ENCODE results near the gene SPATS1.

- TF ChIP-seq CTCF (IDR thresholded peaks at IDR 0.05) = no peak
- no peak for TF ChIP-seq EP300 (IDR thresholded peaks at IDR 0.05)
Measured at GRCh38 chr6:44342489-44342888, at the start of gene SPATS1.

Measured in ovary (tissue), 3 donors.